Skin of body (tissue), 2 donors: ENCODE measurements around the gene LSMEM2. TPM values are rescaled to one million over a fixed set of nuclear protein-coding genes. Genes with fewer than 3 reads are reported as not detected.
"Not testable (repeated sequence)": the region's sequence is repeated elsewhere in the genome, so short reads cannot be mapped to it uniquely, and the experiment has no call there.

Source experiments
- DNase-seq: peaks from one replicate; lab custom pipeline; 2025; lab: John Stamatoyannopoulos, UW
- total RNA-seq: library from RNA; depleted of rRNA; stranded (reverse); fragments of >200 nt; gene quantifications from one replicate; pipeline ENCODE4 v1.2.3, GENCODE V29; 2014

LSMEM2 gene
- total RNA-seq, 1 donor from 2014 or later = 2.7 TPM

DNA sequence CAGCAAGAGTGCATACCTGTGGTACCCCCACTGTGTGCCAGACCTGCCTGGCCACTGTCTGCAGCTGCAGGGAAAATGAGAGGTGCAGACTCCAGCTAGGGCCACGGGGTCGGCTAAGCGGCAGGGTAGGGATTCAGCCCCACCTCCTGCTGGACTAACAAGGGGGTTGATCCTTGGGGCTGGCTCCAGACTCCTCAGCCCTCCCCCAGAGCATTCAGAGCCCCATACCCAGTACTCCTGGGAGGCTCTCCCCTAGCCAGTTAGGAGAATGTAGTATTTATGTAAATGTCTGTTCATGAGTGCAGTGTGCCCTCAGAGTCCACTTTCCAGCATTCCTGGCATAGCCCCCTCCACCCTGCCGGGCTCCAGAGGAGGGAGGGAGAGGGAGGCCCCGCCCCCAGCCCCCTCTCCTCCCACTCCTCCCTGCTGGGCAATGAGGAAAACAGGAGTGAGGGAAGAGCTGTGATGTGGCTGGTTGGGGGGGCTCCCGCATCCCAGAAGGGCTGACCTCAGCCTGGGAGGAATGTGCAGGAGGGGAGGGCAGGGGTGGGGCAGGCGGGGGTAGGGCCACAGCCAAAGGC lies 14.4 kb upstream of the LSMEM2 start:
- peak; percentile 90 for DNase-seq

GRCh38 chr3:50264964-50265485 lies 13.9 kb upstream of the LSMEM2 start:
- no peak for DNase-seq

- DNase-seq = no peak
These were observed 13.3 kb upstream of the LSMEM2 start for GRCh38 chr3:50265571-50265970.

- no peak for DNase-seq
These were observed 12.9 kb upstream of the LSMEM2 start for GRCh38 chr3:50266017-50266416.

DNA sequence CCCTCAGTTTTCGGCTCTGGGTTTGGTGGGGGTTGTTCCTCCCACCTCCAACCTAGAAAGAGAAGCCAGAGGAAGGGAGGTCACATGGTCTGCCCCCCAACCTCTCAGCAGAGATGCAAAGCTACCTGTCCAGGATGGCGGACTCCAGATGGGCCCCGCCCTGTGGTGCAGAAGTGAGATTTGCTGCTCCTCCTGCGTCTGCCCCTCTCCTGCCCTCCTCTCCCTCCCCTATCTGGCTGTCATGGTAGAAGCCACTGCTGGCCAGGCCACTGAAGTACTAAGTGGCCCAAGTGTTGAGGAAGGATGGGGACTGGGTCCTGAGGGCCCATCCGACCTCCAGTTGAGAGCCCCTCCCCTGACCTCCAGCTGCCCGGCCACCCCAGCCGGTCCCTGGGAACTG lies 12.1 kb upstream of the LSMEM2 start:
- DNase-seq = no peak

DNA sequence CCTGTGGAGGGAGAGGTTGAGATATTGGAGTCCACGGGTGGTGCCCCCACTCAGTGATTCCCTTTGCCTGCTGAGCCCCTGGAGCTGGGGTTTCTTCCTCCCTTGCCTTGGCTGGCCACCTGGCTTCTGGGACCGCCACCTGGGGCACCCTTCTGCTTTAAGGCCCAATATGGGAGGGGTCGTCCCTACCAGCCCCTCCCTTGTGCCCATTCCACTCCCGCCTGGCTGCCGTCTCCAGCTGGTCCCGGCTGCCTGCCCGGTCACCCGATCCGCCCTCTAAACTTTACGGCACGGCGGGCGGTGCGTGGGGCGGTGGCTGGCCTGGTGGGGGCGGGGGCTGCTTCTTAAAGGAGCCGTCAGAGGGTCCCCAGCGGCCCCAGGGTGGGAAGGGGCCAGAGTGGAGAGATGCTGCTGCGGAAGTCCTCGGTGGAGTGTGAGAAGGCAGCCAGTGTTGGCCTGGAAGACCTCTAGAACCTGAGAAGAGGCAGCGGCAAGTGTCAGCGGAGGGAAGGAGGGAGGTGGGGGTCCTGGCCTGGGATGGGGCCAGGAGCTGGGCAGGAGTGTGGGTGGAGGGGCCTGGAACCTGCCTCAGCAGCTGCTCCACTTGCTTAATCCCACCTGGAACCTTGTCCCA lies 11.5 kb upstream of the LSMEM2 start:
- DNase-seq = no peak

- no peak for DNase-seq
These were observed 10.6 kb upstream of the LSMEM2 start for GRCh38 chr3:50268276-50268675.

DNA sequence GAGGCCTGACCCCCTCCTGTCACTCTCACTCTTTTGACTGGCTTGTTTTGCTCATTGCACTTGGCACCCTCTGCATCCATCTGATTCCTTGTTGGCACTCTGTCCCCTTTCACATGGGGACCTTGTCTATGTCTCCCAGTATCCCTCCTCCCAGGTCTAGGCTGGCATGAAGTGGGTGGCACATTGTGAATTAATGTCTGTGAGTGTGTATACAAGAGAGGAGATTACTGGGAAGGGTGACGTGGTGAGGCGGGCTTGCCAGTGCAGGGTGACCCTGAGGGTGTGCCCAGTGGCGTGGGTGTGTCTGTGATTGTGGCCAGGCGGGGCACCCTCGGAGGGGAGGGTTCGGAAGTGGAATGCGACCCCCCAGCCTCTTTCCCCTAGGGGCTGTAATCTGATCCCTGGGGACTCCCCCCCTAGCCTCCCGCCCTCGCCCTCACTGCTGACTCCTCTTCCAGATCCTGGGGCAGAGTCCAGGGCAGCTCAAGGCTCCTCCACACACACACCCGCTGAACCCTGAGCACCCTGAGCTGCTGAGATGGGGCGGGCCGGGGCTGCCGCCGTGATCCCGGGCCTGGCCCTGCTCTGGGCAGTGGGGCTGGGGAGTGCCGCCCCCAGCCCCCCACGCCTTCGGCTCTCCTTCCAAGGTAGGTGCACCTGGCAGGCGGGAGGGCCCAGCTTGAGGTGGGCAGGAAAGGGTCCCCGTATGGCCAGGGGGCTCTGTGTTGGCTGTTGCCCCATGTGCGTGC lies 10.0 kb upstream of the LSMEM2 start, which contains the start of gene SEMA3B:
SEMA3B (plus strand) TSS at position 445 of the 749 bp plus-strand sequence; CDS start at position 539, 94 bp downstream.
- no peak for DNase-seq

- DNase-seq = no peak
These were observed 9.4 kb upstream of the LSMEM2 start for GRCh38 chr3:50269460-50269859.

DNA sequence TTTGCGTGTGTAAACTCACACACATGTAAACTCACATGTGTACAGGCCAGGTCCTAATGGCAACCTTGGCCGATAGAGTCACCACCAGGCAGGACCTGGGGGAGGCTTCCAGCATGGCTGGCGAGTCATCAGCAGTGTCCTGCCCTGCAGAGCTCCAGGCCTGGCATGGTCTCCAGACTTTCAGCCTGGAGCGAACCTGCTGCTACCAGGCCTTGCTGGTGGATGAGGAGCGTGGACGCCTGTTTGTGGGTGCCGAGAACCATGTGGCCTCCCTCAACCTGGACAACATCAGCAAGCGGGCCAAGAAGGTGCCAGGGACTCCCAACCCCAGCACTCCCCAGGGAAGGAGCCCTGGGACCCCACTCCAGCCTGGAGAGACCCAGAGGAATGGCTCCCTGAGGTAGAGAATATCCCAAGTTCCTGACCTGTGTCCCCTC lies 8.9 kb upstream of the LSMEM2 start:
- DNase-seq = no peak

DNA sequence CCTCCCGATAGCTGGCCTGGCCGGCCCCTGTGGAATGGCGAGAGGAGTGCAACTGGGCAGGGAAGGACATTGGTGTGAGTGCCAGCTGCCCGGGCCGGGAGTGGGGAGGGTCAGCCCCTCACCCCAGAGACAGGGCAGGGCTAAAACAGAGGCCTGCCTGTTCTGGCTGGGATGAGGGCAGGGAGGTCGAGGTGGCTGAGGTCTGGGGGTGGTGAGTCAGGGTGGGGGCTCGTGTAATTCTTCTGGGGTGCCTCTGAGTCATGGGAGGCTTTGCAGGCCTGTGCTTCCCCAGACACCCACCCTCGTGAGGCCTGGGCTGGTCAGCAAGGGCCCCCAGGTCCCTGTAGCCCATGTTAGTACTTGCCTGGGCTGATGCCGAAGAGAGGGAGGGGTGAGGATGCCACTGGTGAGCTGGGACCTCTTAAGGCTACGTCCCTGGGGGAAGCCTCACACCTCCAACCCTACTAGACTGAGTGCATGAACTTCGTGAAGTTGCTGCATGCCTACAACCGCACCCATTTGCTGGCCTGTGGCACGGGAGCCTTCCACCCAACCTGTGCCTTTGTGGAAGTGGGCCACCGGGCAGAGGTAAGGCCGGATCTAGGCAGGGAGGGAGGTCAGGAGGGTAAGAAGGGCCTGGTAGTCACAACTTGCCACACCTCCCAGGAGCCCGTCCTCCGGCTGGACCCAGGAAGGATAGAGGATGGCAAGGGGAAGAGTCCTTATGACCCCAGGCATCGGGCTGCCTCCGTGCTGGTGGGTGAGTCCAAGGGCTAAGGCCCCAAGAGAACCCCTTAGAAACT lies 8.3 kb upstream of the LSMEM2 start:
- DNase-seq = no peak

GRCh38 chr3:50271314-50271936 lies 7.5 kb upstream of the LSMEM2 start:
- DNase-seq = no peak

- DNase-seq = not testable (repeated sequence)
These were observed 6.4 kb upstream of the LSMEM2 start for GRCh38 chr3:50272538-50272910.

- DNase-seq = peak; percentile 60
These were observed 5.8 kb upstream of the LSMEM2 start for GRCh38 chr3:50272911-50273688.

DNA sequence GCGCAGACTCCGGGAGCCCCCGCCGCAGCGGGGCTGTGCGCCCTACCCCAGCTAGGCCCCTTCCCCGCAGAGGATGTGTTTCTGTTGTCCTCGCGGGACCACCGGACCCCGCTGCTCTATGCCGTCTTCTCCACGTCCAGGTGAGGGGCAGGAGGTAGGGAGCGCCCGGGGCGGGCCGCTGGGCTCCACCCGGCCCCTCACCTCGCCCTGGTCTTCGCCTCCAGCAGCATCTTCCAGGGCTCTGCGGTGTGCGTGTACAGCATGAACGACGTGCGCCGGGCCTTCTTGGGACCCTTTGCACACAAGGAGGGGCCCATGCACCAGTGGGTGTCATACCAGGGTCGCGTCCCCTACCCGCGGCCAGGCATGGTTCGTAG lies 5.2 kb upstream of the LSMEM2 start:
- DNase-seq = no peak

- DNase-seq = no peak
These were observed 4.3 kb upstream of the LSMEM2 start for GRCh38 chr3:50274371-50275104.

GRCh38 chr3:50275141-50275995 lies 3.5 kb upstream of the LSMEM2 start:
- DNase-seq = no peak

DNA sequence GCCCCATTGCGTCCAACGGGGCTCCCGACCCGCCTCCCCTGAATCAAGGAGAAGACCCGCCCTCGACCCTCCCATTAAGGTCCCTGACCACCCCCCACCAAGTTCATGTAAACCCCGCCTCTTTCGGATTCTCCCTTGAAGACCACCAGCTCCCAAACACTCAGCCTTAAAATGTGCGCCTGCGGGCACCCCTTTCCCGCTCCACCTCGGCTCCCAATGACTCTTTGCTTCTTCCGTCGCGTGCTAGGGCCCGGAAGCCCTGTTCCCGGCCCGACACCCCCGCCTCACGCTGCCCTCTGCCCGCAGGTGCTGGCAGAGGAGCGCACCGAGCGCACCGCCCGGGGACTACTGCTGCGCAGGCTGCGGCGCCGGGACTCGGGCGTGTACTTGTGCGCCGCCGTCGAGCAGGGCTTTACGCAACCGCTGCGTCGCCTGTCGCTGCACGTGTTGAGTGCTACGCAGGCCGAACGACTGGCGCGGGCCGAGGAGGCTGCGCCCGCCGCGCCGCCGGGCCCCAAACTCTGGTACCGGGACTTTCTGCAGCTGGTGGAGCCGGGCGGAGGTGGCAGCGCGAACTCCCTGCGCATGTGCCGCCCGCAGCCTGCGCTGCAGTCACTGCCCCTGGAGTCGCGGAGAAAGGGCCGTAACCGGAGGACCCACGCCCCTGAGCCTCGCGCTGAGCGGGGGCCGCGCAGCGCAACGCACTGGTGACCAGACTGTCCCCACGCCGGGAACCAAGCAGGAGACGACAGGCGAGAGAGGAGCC lies 2.7 kb upstream of the LSMEM2 start:
- DNase-seq = no peak
